H9 (cell line): ENCODE results near the gene COL5A3. TPM values are rescaled to one million over a fixed set of nuclear protein-coding genes. Genes with fewer than 3 reads are reported as not detected.

Experiments
- DNase-seq: peaks from one replicate; pipeline ENCODE4 v3.0.0-alpha.2; 2017
- H2AFZ ChIP-seq: one replicate; pipeline ENCODE4 v1.6.1; 2013; ENCODE audit warnings: mild to moderate bottlenecking, low read length, control low read depth, moderate library complexity
- H2AK5ac ChIP-seq: 2 replicates; pipeline ENCODE4 v1.6.1; 2013; ENCODE audit warnings: low read length, control low read depth, mixed read lengths; ENCODE audit not compliant: insufficient read length
- H2BK120ac ChIP-seq: one replicate; pipeline ENCODE4 v1.6.1; 2013; ENCODE audit warnings: low read depth, mild to moderate bottlenecking, low read length, control low read depth, inconsistent platforms; ENCODE audit not compliant: poor library complexity, severe bottlenecking
- H2BK12ac ChIP-seq: 2 replicates; pipeline ENCODE4 v1.6.1; 2013; ENCODE audit warnings: low read length, control low read depth, mixed read lengths, low read depth; ENCODE audit not compliant: insufficient read length
- H2BK15ac ChIP-seq: 2 replicates; pipeline ENCODE4 v1.6.1; 2013; ENCODE audit warnings: low read depth, low read length, control low read depth
- H2BK20ac ChIP-seq: one replicate; pipeline ENCODE4 v1.6.1; 2013; ENCODE audit warnings: low read depth, mild to moderate bottlenecking, low read length, control low read depth, inconsistent platforms; ENCODE audit not compliant: poor library complexity, severe bottlenecking
- H2BK5ac ChIP-seq: 2 replicates; pipeline ENCODE4 v1.6.1; 2013; ENCODE audit warnings: low read length, control low read depth, mixed read lengths; ENCODE audit not compliant: insufficient read length
- H3K14ac ChIP-seq: 2 replicates; pipeline ENCODE4 v1.6.1; 2013; ENCODE audit warnings: low read length, control low read depth; ENCODE audit not compliant: insufficient read depth
- H3K18ac ChIP-seq: 2 replicates; pipeline ENCODE4 v1.6.1; 2013; ENCODE audit warnings: low read depth, mild to moderate bottlenecking, mixed read lengths, low read length, control low read depth; ENCODE audit not compliant: insufficient read length
- H3K23ac ChIP-seq: 2 replicates; pipeline ENCODE4 v1.6.1; 2013; ENCODE audit warnings: low read length, control low read depth, mixed read lengths, low read depth; ENCODE audit not compliant: insufficient read length
- H3K23me2 ChIP-seq: 2 replicates; pipeline ENCODE4 v1.6.1; 2013; ENCODE audit warnings: low read depth, mild to moderate bottlenecking, mixed read lengths, low read length, control low read depth; ENCODE audit not compliant: insufficient read length, poor library complexity, severe bottlenecking
- H3K27ac ChIP-seq: 2 replicates; pipeline ENCODE4 v1.5.1; 2013; ENCODE audit warnings: low read length, control low read depth, mixed read lengths, low read depth; ENCODE audit not compliant: insufficient read length
- H3K27me3 ChIP-seq: 2 replicates; pipeline ENCODE4 v1.6.1; 2013; ENCODE audit warnings: low read length, control low read depth, inconsistent platforms; ENCODE audit not compliant: insufficient read depth
- H3K4ac ChIP-seq: 2 replicates; pipeline ENCODE4 v1.6.1; 2013; ENCODE audit warnings: low read depth, mild to moderate bottlenecking, control low read depth, inconsistent platforms, low read length, moderate library complexity
- H3K4me1 ChIP-seq: 2 replicates; pipeline ENCODE4 v1.6.1; 2013; ENCODE audit warnings: low read length, control low read depth, inconsistent platforms; ENCODE audit not compliant: insufficient read depth
- H3K4me2 ChIP-seq: 2 replicates; pipeline ENCODE4 v1.6.1; 2013; ENCODE audit warnings: low read length, control low read depth, mixed read lengths; ENCODE audit not compliant: insufficient read length, insufficient read depth
- H3K56ac ChIP-seq: 2 replicates; pipeline ENCODE4 v1.6.1; 2013; ENCODE audit warnings: low read depth, mild to moderate bottlenecking, mixed read lengths, low read length, control low read depth; ENCODE audit not compliant: insufficient read length
- H3K79me1 ChIP-seq: 2 replicates; pipeline ENCODE4 v1.6.1; 2013; ENCODE audit warnings: low read depth, mild to moderate bottlenecking, moderate library complexity, low read length, control low read depth, inconsistent platforms; ENCODE audit not compliant: insufficient read depth, poor library complexity, severe bottlenecking
- H3K79me2 ChIP-seq: 2 replicates; pipeline ENCODE4 v1.6.1; 2013; ENCODE audit warnings: low read length, control low read depth, inconsistent platforms; ENCODE audit not compliant: insufficient read depth
- H3K9ac ChIP-seq: 2 replicates; pipeline ENCODE4 v1.6.1; 2013; ENCODE audit warnings: low read length, control low read depth, mixed read lengths; ENCODE audit not compliant: insufficient read length; ENCODE audit errors: extremely low read depth
- H3K9me3 ChIP-seq: one replicate; pipeline ENCODE4 v1.6.1; 2013; ENCODE audit warnings: low read depth, low read length, inconsistent platforms; ENCODE audit not compliant: control insufficient read depth
- H3T11ph ChIP-seq: one replicate; pipeline ENCODE4 v1.6.1; 2013; ENCODE audit warnings: mild to moderate bottlenecking, low read length, control low read depth, inconsistent platforms
- H4K20me1 ChIP-seq: one replicate; pipeline ENCODE4 v1.6.1; 2013; ENCODE audit not compliant: control insufficient read depth, insufficient read length, insufficient read depth
- H4K5ac ChIP-seq: 2 replicates; pipeline ENCODE4 v1.6.1; 2013; ENCODE audit warnings: low read depth, mild to moderate bottlenecking, mixed read lengths, low read length, control low read depth; ENCODE audit not compliant: insufficient read length
- H4K8ac ChIP-seq: replicated peaks from 2 replicates; pipeline ENCODE4 v1.6.1; 2013; ENCODE audit warnings: low read length, control low read depth, mixed read lengths, low read depth; ENCODE audit not compliant: insufficient read length
- H4K91ac ChIP-seq: 2 replicates; pipeline ENCODE4 v1.6.1; 2013; ENCODE audit warnings: low read depth, mild to moderate bottlenecking, moderate library complexity, mixed read lengths, low read length, control low read depth; ENCODE audit not compliant: insufficient read length
- H3K27ac Mint-ChIP-seq, 3 experiments: 2 replicates in 2 of 3; 3 replicates in 1 of 3; pipeline ENCODE4 v1.8.0; 2020 to 2021; ENCODE audit warnings: mixed read lengths in 3 of 3, mild to moderate bottlenecking in 1 of 3, moderate library complexity in 1 of 3
- H3K27me3 Mint-ChIP-seq: 2 replicates; pipeline ENCODE4 v1.8.0; 2021; ENCODE audit warnings: low read depth, mild to moderate bottlenecking, moderate library complexity, mixed read lengths
- H3K36me3 Mint-ChIP-seq, 3 experiments: 2 replicates in 2 of 3; 3 replicates in 1 of 3; pipeline ENCODE4 v1.8.0; 2020 to 2021; ENCODE audit warnings: low read depth in 3 of 3, mixed read lengths in 3 of 3; ENCODE audit not compliant: insufficient read depth in 1 of 3
- H3K4me1 Mint-ChIP-seq, 2 experiments: 2 replicates each; pipeline ENCODE4 v1.8.0; 2020; ENCODE audit warnings: mixed read lengths in 2 of 2
- H3K4me3 Mint-ChIP-seq, 2 experiments: 2 replicates in 1 of 2; 3 replicates in 1 of 2; pipeline ENCODE4 v1.8.0; 2020 to 2021; ENCODE audit warnings: mild to moderate bottlenecking in 2 of 2, mixed read lengths in 2 of 2, moderate library complexity in 1 of 2
- H3K9me3 Mint-ChIP-seq, 2 experiments: 2 replicates in 1 of 2; 3 replicates in 1 of 2; pipeline ENCODE4 v1.8.0; 2020; ENCODE audit warnings: mild to moderate bottlenecking in 2 of 2, mixed read lengths in 2 of 2, moderate library complexity in 1 of 2
- WGBS: extraction: QIAGEN DNeasy Blood & Tissue Kit; methylation state at CpG from one replicate; pipeline ENCODE4 v1.1.7; 2013; ENCODE audit warnings: missing lambda C conversion rate, low lambda C conversion rate, mixed read lengths; ENCODE audit not compliant: insufficient read length; ENCODE audit errors: extremely low coverage; 5-methylcytosine and 5-hydroxymethylcytosine counted together
- total RNA-seq: library from RNA; stranded (reverse); gene quantifications from 2 replicates; pipeline ENCODE4 v1.2.1, GENCODE V29; 2021
- TF ChIP-seq, protein P1 (sequence below): fragments of 200-600 bp; sonication (generic); conservative IDR thresholded peaks from 3 replicates; pipeline ENCODE4 v1.8.0; 2021; ENCODE audit warnings: antibody characterized with exemption, mild to moderate bottlenecking

Gene COL5A3
- total RNA-seq, 1 experiment from 2014 or later: 0.72 TPM

DNA sequence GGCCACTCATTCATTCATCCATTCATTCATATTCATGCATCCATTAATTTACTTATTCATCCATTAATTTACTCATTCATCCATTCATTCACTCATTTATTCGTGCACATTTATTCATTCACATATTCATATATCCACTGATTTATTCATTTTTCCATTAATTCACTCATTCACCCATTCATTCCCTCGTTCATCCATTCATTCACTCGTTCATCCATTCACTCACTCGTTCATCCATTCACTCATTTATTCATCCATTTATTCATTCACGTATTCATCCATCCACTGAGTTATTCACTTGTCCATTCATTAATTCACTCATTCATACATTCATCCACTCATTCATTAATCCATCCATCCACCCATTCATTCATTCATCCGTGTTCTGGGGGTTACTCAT is 38.2 kb downstream of the COL5A3 start:
- Histone ChIP-seq H3K14ac (no peak overlapping the region), H3K9ac (no peak overlapping the region), H3K27me3 (no peaks in the 10 kb centered on the region), H2BK120ac (no peak overlapping the region), H3T11ph (no peak overlapping the region), H2AK5ac (no peak overlapping the region), H3K56ac (no peak overlapping the region), H3K23me2 (no peaks in the 10 kb centered on the region), H3K27ac (no peak overlapping the region), H2BK15ac (no peak overlapping the region), H4K5ac (no peak overlapping the region), H3K9me3 (no peaks in the 10 kb centered on the region), H3K79me2 (no peaks in the 10 kb centered on the region), H3K23ac (no peak overlapping the region), H3K18ac (no peak overlapping the region), H2BK20ac (no peak overlapping the region), H2BK5ac (no peak overlapping the region), H3K4me1 (no peaks in the 10 kb centered on the region), H2AFZ (no peak overlapping the region), H4K8ac (no peak overlapping the region), H4K91ac (no peak overlapping the region), H2BK12ac (no peak overlapping the region), H4K20me1 (no peaks in the 10 kb centered on the region), H3K4ac (no peak overlapping the region), H3K79me1 (no peaks in the 10 kb centered on the region), H3K4me2 (no peak overlapping the region)
- Mint-ChIP-seq H3K4me1 (peaks cover 3 to 5% of the 10 kb centered on the region in 2 experiments; a peak in 2 of 4 replicates), H3K4me3 (no peak overlapping the region), H3K9me3 (no peaks in the 10 kb centered on the region; a peak in 1 of 5 replicates), H3K36me3 (no peaks in the 10 kb centered on the region; a peak in 2 of 7 replicates), H3K27me3 (peaks cover 38% of the 10 kb centered on the region), H3K27ac (no peak overlapping the region)
- WGBS: 96% methylated on average over 4 of the region's 6 CpGs
- no peak for DNase-seq
- TF ChIP-seq, protein P1, sequence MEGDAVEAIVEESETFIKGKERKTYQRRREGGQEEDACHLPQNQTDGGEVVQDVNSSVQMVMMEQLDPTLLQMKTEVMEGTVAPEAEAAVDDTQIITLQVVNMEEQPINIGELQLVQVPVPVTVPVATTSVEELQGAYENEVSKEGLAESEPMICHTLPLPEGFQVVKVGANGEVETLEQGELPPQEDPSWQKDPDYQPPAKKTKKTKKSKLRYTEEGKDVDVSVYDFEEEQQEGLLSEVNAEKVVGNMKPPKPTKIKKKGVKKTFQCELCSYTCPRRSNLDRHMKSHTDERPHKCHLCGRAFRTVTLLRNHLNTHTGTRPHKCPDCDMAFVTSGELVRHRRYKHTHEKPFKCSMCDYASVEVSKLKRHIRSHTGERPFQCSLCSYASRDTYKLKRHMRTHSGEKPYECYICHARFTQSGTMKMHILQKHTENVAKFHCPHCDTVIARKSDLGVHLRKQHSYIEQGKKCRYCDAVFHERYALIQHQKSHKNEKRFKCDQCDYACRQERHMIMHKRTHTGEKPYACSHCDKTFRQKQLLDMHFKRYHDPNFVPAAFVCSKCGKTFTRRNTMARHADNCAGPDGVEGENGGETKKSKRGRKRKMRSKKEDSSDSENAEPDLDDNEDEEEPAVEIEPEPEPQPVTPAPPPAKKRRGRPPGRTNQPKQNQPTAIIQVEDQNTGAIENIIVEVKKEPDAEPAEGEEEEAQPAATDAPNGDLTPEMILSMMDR: no peak
